Measurements from ENCODE around the gene GID8.

DNA sequence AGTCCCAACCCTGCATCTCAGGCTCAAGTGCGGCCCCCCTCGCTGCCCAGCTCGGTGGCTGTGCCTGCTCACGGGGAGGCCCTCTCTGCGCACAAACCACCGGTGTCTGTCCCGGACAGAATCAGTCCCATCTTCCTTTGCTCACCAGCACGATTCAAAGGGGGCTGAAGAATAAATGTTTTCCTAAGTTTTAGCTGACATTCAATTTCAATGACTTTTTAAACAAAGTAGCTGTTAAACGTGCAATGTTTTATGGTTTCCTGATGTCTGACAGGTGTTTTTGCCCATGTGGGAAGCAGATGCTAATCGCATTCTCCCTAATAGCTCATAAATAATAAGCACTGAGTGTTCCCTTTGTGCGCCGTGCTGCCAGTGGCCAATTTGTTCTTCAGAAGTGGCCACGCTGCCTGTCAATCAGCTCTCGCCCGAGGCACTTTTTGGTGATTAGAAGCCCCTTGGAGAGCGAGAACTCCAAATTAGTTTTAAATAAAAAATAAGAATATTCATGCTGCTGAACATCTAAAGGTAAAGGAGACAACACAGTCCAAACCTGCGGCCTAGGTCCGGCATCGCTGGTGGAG, 42.5 kb downstream of the GID8 start:
- TF ChIP-seq POLR2AphosphoS5 (IDR thresholded peaks at IDR 0.05): no peak
- TF ChIP-seq, protein P1, sequence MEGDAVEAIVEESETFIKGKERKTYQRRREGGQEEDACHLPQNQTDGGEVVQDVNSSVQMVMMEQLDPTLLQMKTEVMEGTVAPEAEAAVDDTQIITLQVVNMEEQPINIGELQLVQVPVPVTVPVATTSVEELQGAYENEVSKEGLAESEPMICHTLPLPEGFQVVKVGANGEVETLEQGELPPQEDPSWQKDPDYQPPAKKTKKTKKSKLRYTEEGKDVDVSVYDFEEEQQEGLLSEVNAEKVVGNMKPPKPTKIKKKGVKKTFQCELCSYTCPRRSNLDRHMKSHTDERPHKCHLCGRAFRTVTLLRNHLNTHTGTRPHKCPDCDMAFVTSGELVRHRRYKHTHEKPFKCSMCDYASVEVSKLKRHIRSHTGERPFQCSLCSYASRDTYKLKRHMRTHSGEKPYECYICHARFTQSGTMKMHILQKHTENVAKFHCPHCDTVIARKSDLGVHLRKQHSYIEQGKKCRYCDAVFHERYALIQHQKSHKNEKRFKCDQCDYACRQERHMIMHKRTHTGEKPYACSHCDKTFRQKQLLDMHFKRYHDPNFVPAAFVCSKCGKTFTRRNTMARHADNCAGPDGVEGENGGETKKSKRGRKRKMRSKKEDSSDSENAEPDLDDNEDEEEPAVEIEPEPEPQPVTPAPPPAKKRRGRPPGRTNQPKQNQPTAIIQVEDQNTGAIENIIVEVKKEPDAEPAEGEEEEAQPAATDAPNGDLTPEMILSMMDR (IDR thresholded peaks at IDR 0.05): no peak
- no peak for TF ChIP-seq POLR2A (IDR thresholded peaks at IDR 0.05)
- no peak for TF ChIP-seq EP300 (IDR thresholded peaks at IDR 0.05)
